Ishikawa (cell line): ENCODE data around the gene TSBP1.

Source experiments
- CEBPB ChIP-seq: IDR thresholded peaks from 2 replicates; pipeline ENCODE4 v1.6.1; 2012
- CREB1 ChIP-seq: IDR thresholded peaks from 2 replicates; pipeline ENCODE4 v1.6.1; 2012; ENCODE audit warnings: low read depth
- EGR1 ChIP-seq: IDR thresholded peaks from 2 replicates; pipeline ENCODE4 v1.6.1; 2012
- EP300 ChIP-seq: IDR thresholded peaks from 2 replicates; pipeline ENCODE4 v1.6.1; 2012; ENCODE audit warnings: borderline replicate concordance
- FOXM1 ChIP-seq: IDR thresholded peaks from 2 replicates; pipeline ENCODE4 v1.6.1; 2012; ENCODE audit warnings: low read depth, borderline replicate concordance
- MAX ChIP-seq: IDR thresholded peaks from 2 replicates; pipeline ENCODE4 v1.6.1; 2012
- NFIC ChIP-seq: IDR thresholded peaks from 2 replicates; pipeline ENCODE4 v1.6.1; 2012
- RAD21 ChIP-seq: IDR thresholded peaks from 2 replicates; pipeline ENCODE4 v1.6.1; 2012; ENCODE audit warnings: low read depth
- REST ChIP-seq: IDR thresholded peaks from 2 replicates; pipeline ENCODE4 v1.6.1; 2012; ENCODE audit warnings: low read depth, mild to moderate bottlenecking
- TAF1 ChIP-seq: IDR thresholded peaks from 2 replicates; pipeline ENCODE4 v1.6.1; 2012; ENCODE audit warnings: low read depth, mild to moderate bottlenecking
- TCF12 ChIP-seq: IDR thresholded peaks from 2 replicates; pipeline ENCODE4 v1.6.1; 2012; ENCODE audit warnings: low read depth
- TEAD4 ChIP-seq: IDR thresholded peaks from 2 replicates; pipeline ENCODE4 v1.6.1; 2012
- USF1 ChIP-seq: IDR thresholded peaks from 2 replicates; pipeline ENCODE4 v1.6.1; 2012
- YY1 ChIP-seq: IDR thresholded peaks from 2 replicates; pipeline ENCODE4 v1.6.1; 2012; ENCODE audit warnings: low read depth
- ZBTB7A ChIP-seq: IDR thresholded peaks from 2 replicates; pipeline ENCODE4 v1.6.1; 2012; ENCODE audit warnings: low read depth

TSBP1 gene

GRCh38 chr6:32327103-32327502 is 44.6 kb downstream of the TSBP1 start:
- TF ChIP-seq EGR1 (no peak), ZBTB7A (no peak), CEBPB (no peak), TEAD4 (no peak), TCF12 (no peak), TAF1 (no peak), USF1 (no peak), NFIC (no peak), EP300 (no peak), YY1 (no peak), RAD21 (no peak), CREB1 (no peak), FOXM1 (no peak), REST (no peak), MAX (no peak)

DNA sequence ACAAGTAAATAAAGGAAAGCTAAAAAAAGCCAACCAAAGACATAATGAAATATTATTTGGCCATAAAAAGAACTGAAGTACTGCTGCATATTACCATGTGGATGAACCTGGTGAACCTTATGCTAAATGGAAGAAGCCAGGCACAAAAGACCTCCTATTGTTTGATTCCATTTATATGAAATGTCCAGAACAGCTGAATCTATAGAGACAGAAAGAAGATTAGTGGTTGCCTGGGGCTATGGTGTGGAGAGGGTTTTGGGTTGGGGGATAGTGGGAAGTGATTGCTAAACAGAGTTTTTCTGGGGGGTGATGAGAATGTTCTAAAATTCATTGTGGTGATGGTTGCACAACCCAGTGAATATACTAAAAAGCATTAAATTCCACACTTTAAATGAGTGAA is 53.2 kb downstream of the TSBP1 start:
- TF ChIP-seq FOXM1 = no peak
- no peak for TF ChIP-seq TAF1
- TF ChIP-seq REST = no peak
- TF ChIP-seq TEAD4 = no peak
- no peak for TF ChIP-seq EP300
- no peak for TF ChIP-seq RAD21
- TF ChIP-seq YY1 = no peak
- no peak for TF ChIP-seq NFIC
- no peak for TF ChIP-seq MAX
- TF ChIP-seq EGR1 = no peak
- no peak for TF ChIP-seq CREB1
- no peak for TF ChIP-seq ZBTB7A
- TF ChIP-seq USF1 = no peak
- TF ChIP-seq TCF12 = no peak
- no peak for TF ChIP-seq CEBPB

DNA sequence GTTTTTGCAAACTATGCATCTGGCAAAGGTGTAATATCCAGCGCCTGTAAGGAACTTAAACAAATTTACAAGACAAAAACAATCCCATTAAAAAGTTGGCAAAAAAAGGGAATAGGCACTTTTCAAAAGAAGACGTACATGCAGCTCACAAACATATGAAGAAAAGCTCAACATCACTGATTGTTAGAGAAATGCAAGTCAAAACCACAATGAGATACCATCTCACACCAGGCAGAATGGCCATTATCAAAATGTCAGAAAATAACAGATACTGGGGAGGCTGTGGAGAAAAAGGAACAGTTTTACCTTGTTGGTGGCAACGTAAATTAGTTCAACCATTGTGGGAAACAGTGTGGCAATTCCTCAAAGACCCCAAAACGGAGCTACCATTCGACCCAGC is 54.2 kb downstream of the TSBP1 start:
- no peak for TF ChIP-seq MAX
- no peak for TF ChIP-seq CEBPB
- TF ChIP-seq TEAD4 = no peak

DNA sequence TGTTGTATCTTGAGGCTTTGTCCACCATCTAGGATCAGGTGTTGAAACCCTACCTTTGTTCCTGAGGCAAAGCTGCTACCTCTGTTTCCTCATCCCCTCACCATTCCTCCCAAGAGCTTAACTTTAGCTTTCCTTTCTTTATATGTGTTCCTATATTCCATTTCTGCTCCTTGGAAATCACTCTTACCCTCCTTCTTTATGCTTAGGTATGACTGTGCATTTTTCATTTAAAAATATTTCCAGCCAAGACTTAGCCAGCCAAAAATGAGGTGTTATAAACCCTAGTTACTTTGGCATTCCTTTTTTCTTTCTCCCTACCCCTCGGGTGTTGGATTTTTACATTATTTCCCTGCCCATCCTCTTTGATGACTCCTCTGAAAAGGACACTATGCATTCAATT is 57.7 kb downstream of the TSBP1 start:
- TF ChIP-seq ZBTB7A = no peak
- TF ChIP-seq EGR1 = no peak
- no peak for TF ChIP-seq TCF12
- TF ChIP-seq TEAD4 = no peak
- TF ChIP-seq USF1 = no peak
- TF ChIP-seq NFIC = no peak
- no peak for TF ChIP-seq REST
- no peak for TF ChIP-seq YY1
- TF ChIP-seq RAD21 = no peak
- no peak for TF ChIP-seq MAX
- TF ChIP-seq TAF1 = no peak
- TF ChIP-seq EP300 = no peak
- TF ChIP-seq CREB1 = no peak
- TF ChIP-seq CEBPB = no peak
- no peak for TF ChIP-seq FOXM1
